ENCODE measurements around the gene CCDC172.

The CCDC172 gene

GRCh38 chr10:116289652-116290051, 34.6 kb upstream of the CCDC172 start:
- DNase-seq (ENCODE audit: low read depth) = no peak
- no peak overlapping the region for H3K4me3 ChIP-seq (ENCODE audit: low read length)
- TF ChIP-seq, protein P1, sequence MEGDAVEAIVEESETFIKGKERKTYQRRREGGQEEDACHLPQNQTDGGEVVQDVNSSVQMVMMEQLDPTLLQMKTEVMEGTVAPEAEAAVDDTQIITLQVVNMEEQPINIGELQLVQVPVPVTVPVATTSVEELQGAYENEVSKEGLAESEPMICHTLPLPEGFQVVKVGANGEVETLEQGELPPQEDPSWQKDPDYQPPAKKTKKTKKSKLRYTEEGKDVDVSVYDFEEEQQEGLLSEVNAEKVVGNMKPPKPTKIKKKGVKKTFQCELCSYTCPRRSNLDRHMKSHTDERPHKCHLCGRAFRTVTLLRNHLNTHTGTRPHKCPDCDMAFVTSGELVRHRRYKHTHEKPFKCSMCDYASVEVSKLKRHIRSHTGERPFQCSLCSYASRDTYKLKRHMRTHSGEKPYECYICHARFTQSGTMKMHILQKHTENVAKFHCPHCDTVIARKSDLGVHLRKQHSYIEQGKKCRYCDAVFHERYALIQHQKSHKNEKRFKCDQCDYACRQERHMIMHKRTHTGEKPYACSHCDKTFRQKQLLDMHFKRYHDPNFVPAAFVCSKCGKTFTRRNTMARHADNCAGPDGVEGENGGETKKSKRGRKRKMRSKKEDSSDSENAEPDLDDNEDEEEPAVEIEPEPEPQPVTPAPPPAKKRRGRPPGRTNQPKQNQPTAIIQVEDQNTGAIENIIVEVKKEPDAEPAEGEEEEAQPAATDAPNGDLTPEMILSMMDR (IDR thresholded peaks at IDR 0.05; ENCODE audit: insufficient read depth, low read depth, low read length, missing control alignments) = no peak

- DNase-seq (ENCODE audit: low read depth) = no peak
- H3K4me3 ChIP-seq (ENCODE audit: low read length) = no peak overlapping the region
- TF ChIP-seq, protein P1 (IDR thresholded peaks at IDR 0.05; ENCODE audit: insufficient read depth, low read depth, low read length, missing control alignments) = no peak
Measured at GRCh38 chr10:116292493-116292892, 31.8 kb upstream of the CCDC172 start.

GRCh38 chr10:116296291-116296721, 27.9 kb upstream of the CCDC172 start:
- H3K4me3 ChIP-seq (ENCODE audit: low read length) = no peak overlapping the region
- TF ChIP-seq, protein P1 (IDR thresholded peaks at IDR 0.05; ENCODE audit: insufficient read depth, low read depth, low read length, missing control alignments) = no peak
- DNase-seq (ENCODE audit: low read depth) = no peak

DNA sequence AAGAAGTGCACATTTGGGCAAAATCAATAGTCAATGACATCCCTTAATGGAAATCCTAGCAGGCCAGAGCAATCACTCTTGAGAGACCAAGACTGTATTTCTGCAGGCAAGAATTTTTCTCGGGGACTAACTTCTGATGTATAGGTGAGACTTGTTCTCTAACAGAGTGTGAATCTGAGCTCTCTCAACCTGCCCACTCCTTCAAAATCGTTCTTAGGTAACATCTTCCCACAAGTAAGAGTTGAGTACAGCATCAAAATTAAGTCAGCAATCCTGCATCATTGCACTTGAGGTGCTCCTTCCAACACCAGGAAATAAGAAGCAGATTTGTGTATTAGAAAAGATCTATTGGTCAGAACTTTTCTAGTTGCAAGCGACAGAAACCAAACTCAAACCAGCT, 25.7 kb upstream of the CCDC172 start:
- no peak for DNase-seq (ENCODE audit: low read depth)
- TF ChIP-seq, protein P1 (IDR thresholded peaks at IDR 0.05; ENCODE audit: insufficient read depth, low read depth, low read length, missing control alignments) = no peak
- H3K4me3 ChIP-seq (ENCODE audit: low read length) = no peak overlapping the region

GRCh38 chr10:116300542-116300941, 23.7 kb upstream of the CCDC172 start:
- TF ChIP-seq, protein P1 (IDR thresholded peaks at IDR 0.05; ENCODE audit: insufficient read depth, low read depth, low read length, missing control alignments) = no peak
- DNase-seq (ENCODE audit: low read depth) = no peak
- H3K4me3 ChIP-seq (ENCODE audit: low read length) = no peak overlapping the region

DNA sequence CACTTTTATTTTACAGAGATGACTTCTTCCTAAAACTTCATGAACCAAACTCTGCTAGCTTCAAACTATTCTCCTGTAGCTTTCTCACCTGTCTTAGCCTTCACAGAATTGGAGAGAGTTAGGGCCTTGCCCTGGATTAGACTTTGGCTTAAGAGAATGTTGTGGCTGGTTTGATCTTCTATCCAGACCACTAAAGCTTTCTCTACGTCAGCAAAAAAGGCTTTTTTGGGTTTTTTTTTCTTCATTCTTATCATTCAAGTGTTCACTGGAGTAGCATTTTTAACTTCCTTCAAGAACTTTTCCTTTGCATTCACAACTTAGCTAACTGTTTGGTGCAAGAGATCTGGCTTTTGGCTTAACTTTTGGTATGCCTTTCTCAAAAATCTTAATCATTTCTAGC, 19.3 kb upstream of the CCDC172 start:
- no peak for DNase-seq (ENCODE audit: low read depth)
- TF ChIP-seq, protein P1 (IDR thresholded peaks at IDR 0.05; ENCODE audit: insufficient read depth, low read depth, low read length, missing control alignments) = no peak
- H3K4me3 ChIP-seq (ENCODE audit: low read length) = no peak overlapping the region

DNA sequence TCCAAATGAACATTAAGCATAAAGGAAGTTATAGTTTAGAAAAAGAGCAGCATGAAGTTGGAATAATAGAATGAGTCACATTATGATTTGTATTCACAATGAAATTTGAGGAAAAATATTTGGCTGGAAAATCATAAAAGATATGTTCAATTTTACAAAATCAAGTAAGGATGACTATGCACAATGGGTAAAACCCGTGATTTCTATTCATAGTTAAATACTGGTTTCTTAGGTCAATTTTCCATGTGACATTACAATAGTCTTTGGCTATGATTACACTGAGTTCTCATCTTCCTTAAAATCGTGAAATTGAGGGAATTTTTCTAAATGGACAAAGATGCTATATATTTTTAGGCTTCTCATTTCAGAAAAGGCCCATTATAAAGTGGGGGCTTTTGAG, 17.4 kb upstream of the CCDC172 start:
- H3K4me3 ChIP-seq (ENCODE audit: low read length) = no peak overlapping the region
- TF ChIP-seq, protein P1 (IDR thresholded peaks at IDR 0.05; ENCODE audit: insufficient read depth, low read depth, low read length, missing control alignments) = no peak
- no peak for DNase-seq (ENCODE audit: low read depth)

Data from epithelial cell of esophagus (primary cell).